K562 (cell line): Measurements from ENCODE around the gene OVCA2. TPM values are rescaled to one million over a fixed set of nuclear protein-coding genes. Genes with fewer than 3 reads are reported as not detected.

Experiments used
- BHLHE40 ChIP-seq: IDR thresholded peaks from 2 replicates; pipeline ENCODE4 v1.6.1; 2011; ENCODE audit warnings: low read length, improper control_type of control experiment
- BMI1 ChIP-seq: fragments of 150-350 bp; IDR thresholded peaks from 2 replicates; pipeline ENCODE4 v1.6.1; 2014; ENCODE audit warnings: low read length
- CHCHD3 ChIP-seq: fragments of 250-450 bp; sonication (Bioruptor Pico); IDR thresholded peaks from 2 replicates; pipeline ENCODE4 v2.1.2; 2022; ENCODE audit warnings: mild to moderate bottlenecking
- E2F3 ChIP-seq: fragments of 250-450 bp; sonication (Bioruptor Pico); IDR thresholded peaks from 2 replicates; pipeline ENCODE4 v1.4.0; 2020; ENCODE audit warnings: mild to moderate bottlenecking
- EGR1 ChIP-seq: fragments of 450-650 bp; conservative IDR thresholded peaks from 2 replicates; pipeline ENCODE4 v1.6.1; 2017; ENCODE audit warnings: mild to moderate bottlenecking
- ERF ChIP-seq: fragments of 450-650 bp; formaldehyde crosslinking; IDR thresholded peaks from 2 replicates; pipeline ENCODE4 v1.4.0; 2020; ENCODE audit warnings: mild to moderate bottlenecking, mixed read lengths
- FOSL1 ChIP-seq: fragments of 200-800 bp; sonication (Bioruptor generic); conservative IDR thresholded peaks from 2 replicates; pipeline ENCODE4 v1.6.1; 2016; ENCODE audit warnings: missing genetic modification characterization, missing compliant biosample characterization
- FOXJ2 ChIP-seq: fragments of 200-800 bp; sonication (Bioruptor generic); IDR thresholded peaks from 2 replicates; pipeline ENCODE4 v1.6.1; 2016; ENCODE audit warnings: missing genetic modification characterization, missing compliant biosample characterization
- HDAC2 ChIP-seq: fragments of 450-650 bp; IDR thresholded peaks from 2 replicates; pipeline ENCODE4 v1.6.1; 2016; ENCODE audit warnings: mild to moderate bottlenecking
- MAZ ChIP-seq, 2 experiments: fragments of 450-650 bp in 1 of 2; sonication (generic) in 1 of 2; formaldehyde crosslinking; IDR thresholded peaks in 1 of 2; conservative IDR thresholded peaks in 1 of 2; 2 replicates each; pipeline versions ENCODE4 v1.4.0 to v1.5.0; 2020; ENCODE audit warnings: mild to moderate bottlenecking in 1 of 2, missing genetic modification reagents in 1 of 2
- MTA3 ChIP-seq: fragments of 450-650 bp; formaldehyde crosslinking; IDR thresholded peaks from 2 replicates; pipeline ENCODE4 v1.6.1; 2017; ENCODE audit warnings: mild to moderate bottlenecking, borderline replicate concordance
- PHF8 ChIP-seq: fragments of 200-600 bp; sonication (generic); IDR thresholded peaks from 2 replicates; pipeline ENCODE4 v1.6.1; 2012; ENCODE audit warnings: mixed run types, mild to moderate bottlenecking, inconsistent platforms, low read length, moderate library complexity, borderline replicate concordance
- PHTF2 ChIP-seq: fragments of 250-450 bp; sonication (Bioruptor Pico); IDR thresholded peaks from 2 replicates; pipeline ENCODE4 v1.5.0; 2021; ENCODE audit warnings: mild to moderate bottlenecking
- POLR3A ChIP-seq: IDR thresholded peaks from 2 replicates; pipeline ENCODE4 v1.6.1; 2011; ENCODE audit warnings: borderline replicate concordance, mild to moderate bottlenecking, moderate library complexity; ENCODE audit not compliant: insufficient read length, insufficient read depth; ENCODE audit errors: extremely low read depth
- RB1 ChIP-seq: fragments of 450-650 bp; IDR thresholded peaks from 2 replicates; pipeline ENCODE4 v1.6.1; 2017; ENCODE audit warnings: low read depth, mild to moderate bottlenecking
- RBFOX2 ChIP-seq: fragments of 200-400 bp; formaldehyde crosslinking; IDR thresholded peaks from 2 replicates; pipeline ENCODE4 v1.6.1; 2017; ENCODE audit warnings: low read depth, mild to moderate bottlenecking, low read length, moderate library complexity
- RBM39 ChIP-seq: fragments of 200-400 bp; formaldehyde crosslinking; optimal IDR thresholded peaks from 2 replicates; pipeline ENCODE3; 2018; ENCODE audit warnings: low read depth, low read length
- SMARCB1 ChIP-seq: IDR thresholded peaks from 2 replicates; pipeline ENCODE4 v1.6.1; 2011; ENCODE audit warnings: improper control_type of control experiment, low read depth; ENCODE audit not compliant: insufficient read length
- SMARCE1 ChIP-seq: fragments of 450-650 bp; IDR thresholded peaks from 2 replicates; pipeline ENCODE4 v1.7.1; 2016; ENCODE audit warnings: mild to moderate bottlenecking
- TFAM ChIP-seq: fragments of 250-450 bp; sonication (Bioruptor Pico); conservative IDR thresholded peaks from 2 replicates; pipeline ENCODE4 v1.5.0; 2021; ENCODE audit warnings: mild to moderate bottlenecking, moderate library complexity
- ZNF551 ChIP-seq: fragments of 250-450 bp; sonication (Bioruptor Pico); IDR thresholded peaks from 2 replicates; pipeline ENCODE4 v1.5.0; 2021; ENCODE audit warnings: mild to moderate bottlenecking, moderate library complexity
- ZSCAN32 ChIP-seq: fragments of 450-650 bp; formaldehyde crosslinking; IDR thresholded peaks from 2 replicates; pipeline ENCODE4 v1.4.0; 2020; ENCODE audit warnings: mild to moderate bottlenecking, moderate library complexity
- polyA plus RNA-seq, 8 experiments: library from polyadenylated mRNA; depleted of rRNA in 4 of 8; stranded (reverse) in 5 of 8; unstranded in 3 of 8; fragments of >200 nt; fragmentation: Nextera tagmentation in 2 of 8; fragmentation: Illumina TruSeq in 1 of 8; extraction: Ambion mirVana in 2 of 8; extraction: Trizol in 1 of 8; gene quantifications; 2 replicates each; pipeline versions ENCODE4 v1.2.1 to v1.2.3, GENCODE V29; 2011 to 2014; ENCODE audit warnings: inconsistent platforms in 1 of 8, missing spikeins in 1 of 8
- total RNA-seq, 7 experiments: library from RNA; depleted of rRNA in 6 of 7; stranded (reverse); fragments of >200 nt in 6 of 7; fragmentation: Illumina TruSeq in 2 of 7; extraction: Trizol in 2 of 7; gene quantifications; 2 replicates each; pipeline versions ENCODE4 v1.2.1 to v1.2.3, GENCODE V29; 2011 to 2021; ENCODE audit warnings: low replicate concordance in 1 of 7
- TF ChIP-seq, protein P1 (sequence below): fragments of 450-650 bp; IDR thresholded peaks from 2 replicates; pipeline ENCODE4 v1.6.1; 2017; ENCODE audit warnings: mild to moderate bottlenecking, moderate library complexity
- TF ChIP-seq, protein P2 (sequence below): sonication (generic); formaldehyde crosslinking; IDR thresholded peaks from 2 replicates; pipeline ENCODE4 v1.8.1; 2022; ENCODE audit warnings: missing genetic modification reagents
- TF ChIP-seq, protein P3 (sequence below): fragments of 450-650 bp; IDR thresholded peaks from 2 replicates; pipeline ENCODE4 v1.6.1; 2016; ENCODE audit warnings: missing biosample characterization, missing genetic modification characterization

The OVCA2 gene
- total and polyA plus RNA-seq, 9 of the 15 experiments (the other 6 are each of a cell fraction or from before 2014, with no cell fraction given) = 3.0 to 23.7 (median 14.1) TPM

DNA sequence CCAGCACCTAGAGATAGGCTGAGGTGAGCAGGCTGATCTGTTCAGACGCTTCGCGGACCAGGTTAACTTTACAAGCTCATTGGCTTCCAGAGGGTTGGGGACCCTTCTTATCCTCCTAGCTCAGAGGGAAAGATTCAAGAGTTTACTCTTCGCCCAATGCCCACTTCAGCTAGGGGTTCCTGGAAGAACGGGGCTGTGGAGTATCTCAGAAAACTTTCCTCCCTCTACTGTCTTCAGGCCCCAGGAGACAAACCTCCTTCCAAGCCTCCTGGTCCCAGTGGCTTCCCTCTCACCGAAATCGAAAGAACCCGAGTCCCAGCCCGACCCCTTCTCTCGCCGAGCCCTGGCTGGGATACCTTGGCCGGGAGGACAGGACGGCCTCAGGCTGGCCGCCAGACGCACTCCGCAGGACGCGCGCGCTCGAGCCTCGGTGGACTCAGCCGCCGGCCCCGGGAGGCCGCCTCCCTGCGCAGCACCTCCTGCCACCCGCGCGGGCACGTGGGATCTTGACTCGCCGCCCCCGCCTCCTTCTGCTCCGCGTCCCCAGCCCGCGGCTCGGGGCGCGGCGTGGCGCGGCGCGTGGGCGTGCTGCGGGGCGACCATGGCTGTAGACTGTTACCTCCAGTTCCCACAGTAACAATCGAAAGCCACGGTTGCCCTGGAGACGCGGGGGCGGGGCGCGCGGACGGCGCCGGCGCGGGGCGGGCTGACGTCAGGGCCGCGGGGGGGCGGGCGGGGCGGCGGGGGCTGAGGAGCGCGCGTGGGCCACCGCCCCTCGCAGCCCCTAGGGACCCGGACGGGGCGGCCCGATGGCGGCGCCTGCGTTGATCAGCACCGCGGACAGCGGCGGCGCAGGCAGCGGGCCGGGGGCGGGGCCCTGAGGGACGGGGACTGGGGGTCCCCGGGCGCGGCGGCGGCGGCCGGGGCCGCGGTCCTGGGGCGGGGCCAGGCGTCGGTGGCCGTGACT, 7.8 kb downstream of the OVCA2 start (continued):
- TF ChIP-seq, protein P1, sequence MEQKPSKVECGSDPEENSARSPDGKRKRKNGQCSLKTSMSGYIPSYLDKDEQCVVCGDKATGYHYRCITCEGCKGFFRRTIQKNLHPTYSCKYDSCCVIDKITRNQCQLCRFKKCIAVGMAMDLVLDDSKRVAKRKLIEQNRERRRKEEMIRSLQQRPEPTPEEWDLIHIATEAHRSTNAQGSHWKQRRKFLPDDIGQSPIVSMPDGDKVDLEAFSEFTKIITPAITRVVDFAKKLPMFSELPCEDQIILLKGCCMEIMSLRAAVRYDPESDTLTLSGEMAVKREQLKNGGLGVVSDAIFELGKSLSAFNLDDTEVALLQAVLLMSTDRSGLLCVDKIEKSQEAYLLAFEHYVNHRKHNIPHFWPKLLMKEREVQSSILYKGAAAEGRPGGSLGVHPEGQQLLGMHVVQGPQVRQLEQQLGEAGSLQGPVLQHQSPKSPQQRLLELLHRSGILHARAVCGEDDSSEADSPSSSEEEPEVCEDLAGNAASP = no peak
- TF ChIP-seq, protein P2, sequence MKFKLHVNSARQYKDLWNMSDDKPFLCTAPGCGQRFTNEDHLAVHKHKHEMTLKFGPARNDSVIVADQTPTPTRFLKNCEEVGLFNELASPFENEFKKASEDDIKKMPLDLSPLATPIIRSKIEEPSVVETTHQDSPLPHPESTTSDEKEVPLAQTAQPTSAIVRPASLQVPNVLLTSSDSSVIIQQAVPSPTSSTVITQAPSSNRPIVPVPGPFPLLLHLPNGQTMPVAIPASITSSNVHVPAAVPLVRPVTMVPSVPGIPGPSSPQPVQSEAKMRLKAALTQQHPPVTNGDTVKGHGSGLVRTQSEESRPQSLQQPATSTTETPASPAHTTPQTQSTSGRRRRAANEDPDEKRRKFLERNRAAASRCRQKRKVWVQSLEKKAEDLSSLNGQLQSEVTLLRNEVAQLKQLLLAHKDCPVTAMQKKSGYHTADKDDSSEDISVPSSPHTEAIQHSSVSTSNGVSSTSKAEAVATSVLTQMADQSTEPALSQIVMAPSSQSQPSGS (CRISPR knock-in tag) = no peak
- TF ChIP-seq PHTF2 (CRISPR knock-in tag) = no peak
- no peak for TF ChIP-seq MTA3
- 0 out of 2 replicates have a peak, but pooled peaks have one; percentile 26 for TF ChIP-seq BHLHE40
- no peak for TF ChIP-seq SMARCE1
- no peak for TF ChIP-seq TFAM (CRISPR knock-in tag)
- no peak for TF ChIP-seq CHCHD3 (CRISPR knock-in tag)
- TF ChIP-seq FOSL1 (tag) = no peak
- TF ChIP-seq E2F3 (CRISPR knock-in tag) = no peak
- TF ChIP-seq ZNF551 (CRISPR knock-in tag) = no peak
- no peak for TF ChIP-seq HDAC2
- no peak for TF ChIP-seq ZSCAN32 (CRISPR knock-in tag)
- no peak for TF ChIP-seq SMARCB1
- TF ChIP-seq RBM39 = no peak
- TF ChIP-seq, protein P3, sequence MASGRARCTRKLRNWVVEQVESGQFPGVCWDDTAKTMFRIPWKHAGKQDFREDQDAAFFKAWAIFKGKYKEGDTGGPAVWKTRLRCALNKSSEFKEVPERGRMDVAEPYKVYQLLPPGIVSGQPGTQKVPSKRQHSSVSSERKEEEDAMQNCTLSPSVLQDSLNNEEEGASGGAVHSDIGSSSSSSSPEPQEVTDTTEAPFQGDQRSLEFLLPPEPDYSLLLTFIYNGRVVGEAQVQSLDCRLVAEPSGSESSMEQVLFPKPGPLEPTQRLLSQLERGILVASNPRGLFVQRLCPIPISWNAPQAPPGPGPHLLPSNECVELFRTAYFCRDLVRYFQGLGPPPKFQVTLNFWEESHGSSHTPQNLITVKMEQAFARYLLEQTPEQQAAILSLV (tag) = no peak
- TF ChIP-seq RB1 = 0 out of 2 replicates have a peak, but pooled peaks have one; percentile 12
- TF ChIP-seq POLR3A = no peak
- TF ChIP-seq EGR1 = peak; percentile 78
- TF ChIP-seq RBFOX2 = peak; percentile 49
- peak; percentile 41; the same call in 1 of the 2 replicates for TF ChIP-seq PHF8
- TF ChIP-seq MAZ (CRISPR knock-in tag; conservative IDR thresholded peaks at IDR 0.05 in 1 of 2, IDR thresholded peaks at IDR 0.05 in 1 of 2) = 0 out of 4 replicates have a peak, but pooled peaks of 1 of the 2 experiments have one; percentile 6
- TF ChIP-seq FOXJ2 (tag) = peak; percentile 93
- TF ChIP-seq BMI1 = peak; percentile 75
- TF ChIP-seq ERF (CRISPR knock-in tag) = peak; percentile 23; the same call in 1 of the 2 replicates
